ENCODE measurements around the gene USP21.

USP21 gene

DNA sequence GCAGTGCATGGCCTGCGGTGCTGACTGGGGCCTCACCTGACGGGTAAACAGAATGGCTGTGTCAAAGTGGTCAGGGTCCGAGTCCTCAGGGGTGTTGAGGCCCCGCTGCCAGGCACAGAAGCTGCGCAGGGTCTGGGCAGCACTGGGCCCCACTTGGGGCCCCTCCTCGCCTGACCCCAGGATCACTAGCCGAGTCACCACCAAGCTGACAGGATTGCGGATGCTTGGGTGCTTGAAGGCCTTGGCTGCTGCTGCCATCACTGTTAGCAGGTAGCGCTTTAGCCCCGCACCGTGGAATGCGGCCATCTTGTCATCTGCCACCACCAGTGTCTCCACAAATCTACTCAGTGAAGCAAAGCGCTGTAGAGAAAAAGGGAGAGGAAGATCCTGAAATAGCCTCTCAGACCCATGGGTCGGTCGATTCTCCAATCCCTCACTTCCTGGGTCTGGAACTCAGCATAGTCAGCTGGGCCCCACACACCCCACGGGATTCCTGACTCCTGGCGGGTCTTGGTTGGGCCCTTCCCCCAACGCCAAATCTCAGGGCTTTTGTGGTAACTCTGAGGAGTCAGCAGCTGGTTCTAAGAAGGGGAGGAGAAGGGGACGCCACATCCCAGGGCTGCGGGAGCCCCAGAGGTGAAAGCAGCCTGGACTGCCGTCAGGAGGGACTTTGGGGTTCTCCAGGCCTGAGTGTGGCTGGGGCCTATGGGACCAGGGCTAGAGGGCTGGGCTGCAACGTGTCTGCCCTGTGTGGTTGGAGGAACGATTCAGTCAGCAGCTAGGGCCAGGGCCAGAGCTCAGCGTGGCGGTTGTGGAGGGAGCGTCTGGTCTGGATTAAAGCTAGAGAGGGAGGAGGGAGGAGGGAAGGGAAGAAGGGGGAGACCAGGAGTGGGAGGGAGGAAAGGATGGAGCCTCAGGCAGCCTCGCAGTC, 37.5 kb downstream of the USP21 start:
- peak in 1 of 2 experiments; percentile 38 for DNase-seq

DNA sequence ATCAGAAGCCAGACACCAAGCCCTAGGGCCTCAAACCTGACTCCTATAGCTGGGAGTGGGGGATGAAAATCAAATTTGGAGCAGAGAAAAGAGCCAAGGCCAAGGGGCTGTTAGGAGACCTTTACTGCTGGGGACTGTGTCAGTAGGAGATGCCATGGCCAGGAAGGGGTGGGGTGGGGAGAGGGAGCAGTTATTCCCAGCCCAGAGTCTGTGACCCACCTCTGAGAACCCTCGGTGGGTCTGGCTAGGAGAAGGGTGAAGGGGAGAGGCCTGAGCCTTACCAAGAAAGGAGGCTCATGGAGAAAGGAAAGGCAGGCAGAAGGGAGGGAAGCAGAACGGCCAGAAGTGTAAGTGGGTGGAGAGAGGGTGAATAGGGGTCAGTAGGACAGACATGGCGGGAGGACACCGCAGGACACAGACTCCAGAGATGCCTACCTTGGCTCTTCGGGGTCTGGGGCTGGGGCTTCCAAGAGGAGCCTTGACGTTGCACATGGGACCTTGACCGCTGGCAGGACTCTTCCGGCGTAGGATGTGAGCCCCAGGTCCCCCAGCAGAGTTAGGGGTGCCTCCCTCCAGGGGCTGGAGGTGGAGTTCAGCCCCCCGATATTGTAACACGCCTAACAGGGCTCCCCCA, 38.4 kb downstream of the USP21 start:
- DNase-seq = no peak

DNA sequence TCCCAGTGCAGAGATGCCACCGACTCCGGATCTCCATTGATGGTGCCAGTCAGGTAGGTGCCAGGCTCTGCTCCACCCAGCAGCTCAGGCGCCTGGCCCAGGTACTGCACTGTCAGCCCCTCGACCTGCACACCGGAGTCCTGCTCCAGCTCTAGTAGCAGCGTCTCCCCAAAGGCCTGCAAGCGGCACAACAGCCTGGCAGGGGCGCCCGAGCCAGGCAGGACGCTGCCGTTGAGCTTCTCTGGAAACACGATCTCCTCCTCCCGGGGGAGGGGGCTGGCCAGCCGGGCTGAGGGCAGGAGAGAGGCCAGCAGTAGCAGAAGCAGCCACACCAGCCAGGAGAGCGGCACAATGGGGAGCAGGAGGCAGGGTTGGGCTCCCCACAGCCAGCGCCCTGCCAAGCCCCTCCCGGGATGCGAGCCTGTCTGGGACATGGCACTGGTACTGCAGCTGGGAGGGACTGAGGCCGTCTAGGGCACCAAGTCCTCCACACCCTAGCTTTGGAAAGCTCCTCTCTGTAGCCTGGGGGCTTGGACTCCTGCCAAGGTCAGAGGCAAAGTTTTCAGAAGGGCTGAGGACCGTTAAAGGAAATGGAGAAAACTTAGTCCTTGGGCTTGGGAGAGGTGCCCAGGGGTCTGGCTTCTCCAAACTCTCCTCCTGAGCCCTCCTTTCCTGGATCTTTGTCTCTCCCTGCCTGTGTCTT, 39.0 kb downstream of the USP21 start:
- DNase-seq = peak; percentile 75 to 81

DNA sequence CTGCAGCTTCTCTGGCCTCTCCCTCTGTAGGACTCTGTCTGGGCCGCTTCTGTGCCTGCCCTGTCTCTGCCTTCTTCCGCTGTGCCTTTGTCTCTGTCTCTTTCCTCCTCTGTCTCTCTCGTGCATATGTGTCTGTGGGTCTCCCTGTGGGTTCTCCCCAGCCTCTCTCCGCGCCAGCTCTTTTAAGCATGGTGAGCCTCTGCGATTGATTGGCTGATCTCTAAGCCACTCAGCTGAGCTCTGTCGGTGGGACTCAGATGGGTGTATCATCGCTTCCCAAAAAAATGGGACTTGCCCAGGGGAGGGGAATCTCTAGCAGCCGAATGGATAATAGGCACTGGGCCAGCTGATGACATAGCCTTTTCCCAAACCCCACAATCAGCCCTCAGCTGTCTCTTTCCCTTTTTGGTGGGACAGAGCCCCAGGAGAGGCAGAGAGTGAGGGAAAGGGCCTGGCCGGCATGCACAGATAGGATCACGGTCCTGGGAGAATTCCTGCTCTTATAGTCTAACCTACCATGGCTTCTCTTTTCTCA, 39.7 kb downstream of the USP21 start, which contains the start of gene ADAMTS4:
ADAMTS4 (minus strand) TSS at position 158 of the 535 bp plus-strand sequence. CDS start 427 bp downstream, outside the sequence.
- DNase-seq = peak; percentile 94 to 99

DNA sequence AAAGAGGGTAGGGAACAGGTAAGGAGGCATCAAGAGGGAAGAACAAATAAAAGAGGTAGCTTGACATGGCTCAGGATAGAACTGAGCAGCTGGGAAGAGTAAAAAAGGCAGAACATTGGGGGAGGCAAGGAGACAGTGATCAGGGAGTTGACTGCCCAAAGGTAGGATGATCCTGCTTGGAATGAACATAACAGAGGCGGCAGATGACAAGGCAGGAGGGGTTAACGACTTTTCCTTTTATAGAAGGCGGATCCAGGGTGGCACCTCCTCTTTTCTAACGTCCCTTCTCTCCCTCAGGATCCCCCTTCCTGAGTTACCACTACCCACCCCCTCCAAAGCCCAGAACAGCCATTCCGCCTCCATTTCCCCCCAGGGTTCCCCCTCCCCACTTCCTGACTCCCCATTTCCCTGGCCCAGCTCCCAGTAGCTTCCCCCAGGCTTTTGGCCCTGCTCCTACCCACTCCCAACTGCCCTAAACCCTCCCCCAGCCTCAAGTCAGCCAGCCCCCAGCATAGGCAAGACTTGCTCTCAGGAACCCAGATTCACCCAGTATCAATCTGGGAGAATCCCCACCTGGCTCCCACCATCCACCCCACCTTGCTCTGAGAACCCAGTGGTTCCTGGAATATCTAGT, 40.3 kb downstream of the USP21 start:
- DNase-seq = peak; percentile 38 to 54

DNA sequence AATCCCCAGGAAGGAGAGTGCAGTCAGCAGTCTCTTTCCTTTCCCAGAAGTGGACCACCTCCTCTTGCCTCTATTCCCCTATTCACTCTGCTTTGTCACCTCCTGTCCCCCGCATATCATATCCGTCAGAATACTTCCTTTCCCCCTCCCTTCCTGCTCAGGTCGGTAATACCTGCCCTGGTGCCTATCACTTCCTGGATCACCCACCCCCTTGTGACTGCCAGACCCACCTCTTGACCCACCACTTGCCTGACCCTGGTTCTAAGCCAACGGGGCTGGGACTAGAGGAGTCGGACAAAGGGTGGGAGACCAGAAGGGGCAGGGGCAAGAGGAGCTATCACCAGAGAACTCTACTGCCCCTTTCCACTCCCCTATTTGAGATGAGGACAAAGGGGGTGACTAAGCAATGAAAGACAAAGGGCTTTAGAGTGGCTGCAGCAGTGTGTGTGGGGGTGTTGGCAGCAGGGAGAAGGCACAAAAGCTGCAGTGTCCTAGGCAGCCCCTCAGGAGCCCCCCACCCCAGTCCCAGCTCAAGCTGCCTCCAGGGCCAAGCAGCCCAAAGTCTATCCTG, 41.2 kb downstream of the USP21 start:
- no peak for DNase-seq

DNA sequence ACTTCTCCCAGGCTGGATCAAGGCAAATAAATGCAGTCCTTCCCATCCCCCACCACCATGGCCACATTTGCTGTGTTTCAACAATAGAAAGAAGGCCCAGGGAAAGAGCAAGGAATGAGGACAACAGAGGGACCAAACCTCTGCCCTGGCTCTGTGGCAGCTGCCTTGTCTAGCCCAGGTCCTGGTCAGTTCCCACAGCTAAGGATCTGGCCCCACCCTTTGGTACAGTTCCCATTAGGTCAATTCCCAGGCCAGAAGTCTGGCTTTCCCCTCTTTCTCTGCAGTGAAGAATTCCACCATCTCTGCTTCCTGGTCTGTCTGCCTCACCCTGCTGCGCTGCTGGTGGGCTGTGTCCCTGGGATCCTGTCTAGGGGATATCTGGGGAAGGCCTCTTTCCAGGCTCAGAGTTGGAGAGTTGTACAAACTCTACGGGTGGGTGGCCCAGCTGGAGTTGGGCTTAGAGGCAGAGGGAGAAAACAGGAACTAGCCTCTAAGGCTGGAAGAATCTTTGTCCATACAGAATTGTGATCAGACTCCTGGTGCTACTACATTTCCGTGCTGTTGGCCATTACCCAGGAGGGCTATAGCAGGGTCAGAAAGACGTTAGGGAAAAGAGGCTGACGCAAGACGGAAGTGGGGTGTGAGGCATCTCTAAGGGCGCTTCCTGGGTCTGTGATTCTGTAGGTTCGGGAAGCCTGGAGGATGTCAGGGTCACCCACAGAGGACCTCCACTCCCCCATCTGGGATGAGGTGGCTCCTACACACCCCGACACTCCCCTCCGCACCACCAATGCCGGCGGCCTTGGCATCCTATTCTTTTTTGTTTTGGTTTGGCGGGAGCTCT, 41.9 kb downstream of the USP21 start:
- peak; percentile 29 to 61 for DNase-seq

DNA sequence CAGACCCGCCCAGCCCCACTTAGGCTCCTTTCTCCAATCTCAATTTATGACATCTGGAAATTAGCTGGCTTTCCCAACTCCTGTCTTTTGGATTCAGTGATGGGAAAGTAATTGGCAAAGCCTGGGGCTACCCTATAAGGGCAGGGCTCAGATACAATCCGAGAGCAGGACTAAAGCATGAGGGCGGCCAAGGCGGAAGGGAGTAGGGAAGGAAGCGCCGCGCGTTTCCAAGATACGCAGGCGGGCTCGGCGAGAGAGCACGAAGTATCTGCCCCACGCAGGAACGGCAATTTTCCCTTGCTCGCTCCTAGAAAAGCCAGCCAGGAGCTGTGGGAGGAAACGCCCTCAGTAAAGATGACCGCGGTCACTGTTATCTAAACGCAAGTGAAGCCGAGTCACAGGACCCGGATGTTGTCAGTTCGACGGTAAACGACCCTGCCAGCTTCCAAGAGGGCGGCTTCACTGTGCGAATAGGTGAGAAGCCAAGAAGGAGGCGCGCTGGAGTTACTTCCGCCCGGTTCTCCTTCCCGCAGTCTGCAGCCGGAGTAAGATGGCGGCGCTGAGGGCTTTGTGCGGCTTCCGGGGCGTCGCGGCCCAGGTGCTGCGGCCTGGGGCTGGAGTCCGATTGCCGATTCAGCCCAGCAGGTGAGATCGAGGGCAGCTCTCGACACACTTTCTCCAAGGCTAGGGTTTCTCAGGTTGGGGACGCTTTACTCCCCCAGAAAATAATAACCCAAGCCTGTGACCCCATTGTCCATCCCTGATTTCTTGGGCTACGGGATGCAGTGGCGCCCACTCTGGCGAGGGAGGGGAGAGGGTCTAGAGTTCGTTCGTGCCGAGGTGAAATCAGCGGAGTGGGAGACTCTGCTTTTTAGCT, 42.8 kb downstream of the USP21 start, which contains the start of gene NDUFS2:
NDUFS2 (plus strand) TSS at position 532 of the 877 bp plus-strand sequence; CDS start at position 551, 19 bp downstream.
- peak; percentile 97 to 99 for DNase-seq

DNA sequence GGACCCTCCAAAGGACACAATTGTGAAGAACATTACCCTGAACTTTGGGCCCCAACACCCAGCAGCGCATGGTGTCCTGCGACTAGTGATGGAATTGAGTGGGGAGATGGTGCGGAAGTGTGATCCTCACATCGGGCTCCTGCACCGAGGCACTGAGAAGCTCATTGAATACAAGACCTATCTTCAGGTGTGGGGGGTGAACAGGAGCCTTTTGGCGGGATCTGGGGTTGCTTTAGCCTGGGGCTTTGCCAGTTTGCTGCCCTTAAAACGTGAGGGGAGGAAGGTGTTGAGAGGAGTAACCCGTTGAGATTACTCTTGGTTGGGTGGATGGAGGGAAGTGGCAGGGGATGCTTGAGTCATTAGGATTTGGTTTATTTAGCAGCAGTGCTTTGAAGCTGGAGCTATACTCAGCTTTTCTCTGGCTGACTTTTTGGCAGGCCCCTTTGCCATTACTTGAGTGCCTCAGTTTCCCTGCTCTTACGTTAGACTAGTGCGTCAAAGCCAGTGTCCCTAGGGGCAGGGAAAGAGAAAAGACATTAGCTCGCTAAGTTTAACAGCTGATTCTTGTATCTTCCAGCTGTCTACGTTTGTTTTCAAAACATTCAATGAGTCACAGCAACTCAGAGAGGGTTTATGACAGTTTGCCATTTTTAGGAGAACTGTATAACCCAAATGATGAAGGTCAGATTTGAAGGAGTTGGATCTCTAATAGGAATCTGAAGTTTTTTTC, 47.3 kb downstream of the USP21 start:
- DNase-seq = no peak

DNA sequence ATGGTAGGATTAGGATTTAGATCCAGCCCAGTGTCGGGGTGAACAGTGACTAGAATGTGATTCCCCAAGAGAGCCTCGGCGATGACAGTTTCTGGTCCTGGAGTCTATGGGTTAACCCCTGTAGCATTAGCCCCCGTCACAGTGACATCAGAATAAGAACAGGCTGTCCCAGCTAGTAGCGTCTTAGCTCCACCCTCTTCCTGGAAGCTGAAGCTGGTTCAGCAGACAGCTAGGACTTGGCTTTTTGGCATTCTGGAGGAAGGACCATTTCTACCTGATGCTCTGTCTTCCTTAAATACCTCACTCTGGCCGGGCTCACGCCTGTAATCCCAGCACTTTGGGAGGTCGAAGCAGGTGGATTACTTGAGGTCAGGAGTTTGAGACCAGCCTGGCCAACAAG, 47.9 kb downstream of the USP21 start:
- no peak for DNase-seq

DNA sequence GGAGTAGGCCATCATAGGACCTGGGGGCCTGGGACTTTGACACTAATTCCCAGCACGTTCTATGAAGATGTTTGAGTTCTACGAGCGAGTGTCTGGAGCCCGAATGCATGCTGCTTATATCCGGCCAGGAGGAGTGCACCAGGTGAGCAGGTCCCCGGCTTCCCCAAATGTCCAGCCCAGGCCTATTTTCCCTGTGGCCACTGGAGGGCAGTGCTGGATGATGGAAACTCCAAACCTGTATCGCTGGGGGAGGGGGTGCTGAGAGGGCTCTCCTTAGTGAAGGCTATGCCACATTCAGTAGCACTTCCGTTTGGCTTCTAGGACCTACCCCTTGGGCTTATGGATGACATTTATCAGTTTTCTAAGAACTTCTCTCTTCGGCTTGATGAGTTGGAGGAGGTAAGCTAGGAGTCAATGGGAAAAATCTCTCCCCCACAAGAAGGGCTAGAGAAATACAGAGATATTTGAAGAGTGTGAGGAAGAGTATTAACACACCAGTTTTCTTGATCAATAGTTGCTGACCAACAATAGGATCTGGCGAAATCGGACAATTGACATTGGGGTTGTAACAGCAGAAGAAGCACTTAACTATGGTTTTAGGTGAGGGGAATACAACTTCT, 50.6 kb downstream of the USP21 start:
- DNase-seq = peak; percentile 36 to 69

DNA sequence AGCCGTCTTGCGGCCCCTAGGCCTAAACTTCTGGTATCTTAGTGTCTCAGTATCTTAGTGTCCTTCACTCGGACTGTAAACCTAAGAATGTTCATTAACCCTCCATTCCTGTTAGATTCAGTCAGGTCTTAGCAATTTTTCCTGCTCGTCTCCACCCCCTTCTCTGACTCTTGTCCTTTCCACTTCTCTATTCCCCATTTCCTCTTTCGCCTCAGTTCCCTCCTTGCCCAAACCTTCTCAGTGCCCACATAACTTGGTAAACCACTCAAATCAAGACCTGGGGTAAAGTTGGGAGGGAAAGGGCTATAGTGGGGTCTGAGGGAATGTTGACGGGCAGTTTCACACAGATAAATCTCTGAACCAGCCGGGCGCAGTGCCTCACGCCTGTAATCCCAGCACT, 55.1 kb downstream of the USP21 start:
- no peak for DNase-seq

DNA sequence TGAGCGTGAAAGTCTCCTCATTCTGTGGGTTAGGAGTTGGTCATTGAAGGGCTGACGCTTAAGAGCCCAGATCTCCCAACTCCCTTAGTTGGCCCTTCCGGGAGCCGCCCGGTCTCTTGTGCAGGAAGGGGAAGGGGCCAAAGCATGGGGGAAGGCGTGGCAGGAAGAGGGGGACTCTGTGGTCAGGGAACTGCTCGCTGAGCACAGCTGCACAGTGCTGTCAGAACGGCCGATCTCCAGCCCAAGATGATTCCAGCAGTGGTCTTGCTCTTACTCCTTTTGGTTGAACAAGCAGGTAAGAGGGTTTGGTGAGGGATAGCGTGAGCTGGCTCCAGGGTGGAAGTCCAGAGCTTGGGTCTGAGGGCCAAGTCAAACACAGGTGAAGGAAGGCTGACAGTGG, 55.8 kb downstream of the USP21 start, which contains the start of gene FCER1G:
FCER1G (plus strand) TSS at position 220 of the 400 bp plus-strand sequence; CDS start at position 247, 27 bp downstream.
- no peak for DNase-seq

Measured in NCI-H446 (cell line).